HCEC 1CT (cell line): ENCODE data around the gene CHRNA4.

Experiments used
- DNase-seq: peaks from one replicate; pipeline ENCODE4 v3.0.0-alpha.2; 2017

CHRNA4 gene

DNA sequence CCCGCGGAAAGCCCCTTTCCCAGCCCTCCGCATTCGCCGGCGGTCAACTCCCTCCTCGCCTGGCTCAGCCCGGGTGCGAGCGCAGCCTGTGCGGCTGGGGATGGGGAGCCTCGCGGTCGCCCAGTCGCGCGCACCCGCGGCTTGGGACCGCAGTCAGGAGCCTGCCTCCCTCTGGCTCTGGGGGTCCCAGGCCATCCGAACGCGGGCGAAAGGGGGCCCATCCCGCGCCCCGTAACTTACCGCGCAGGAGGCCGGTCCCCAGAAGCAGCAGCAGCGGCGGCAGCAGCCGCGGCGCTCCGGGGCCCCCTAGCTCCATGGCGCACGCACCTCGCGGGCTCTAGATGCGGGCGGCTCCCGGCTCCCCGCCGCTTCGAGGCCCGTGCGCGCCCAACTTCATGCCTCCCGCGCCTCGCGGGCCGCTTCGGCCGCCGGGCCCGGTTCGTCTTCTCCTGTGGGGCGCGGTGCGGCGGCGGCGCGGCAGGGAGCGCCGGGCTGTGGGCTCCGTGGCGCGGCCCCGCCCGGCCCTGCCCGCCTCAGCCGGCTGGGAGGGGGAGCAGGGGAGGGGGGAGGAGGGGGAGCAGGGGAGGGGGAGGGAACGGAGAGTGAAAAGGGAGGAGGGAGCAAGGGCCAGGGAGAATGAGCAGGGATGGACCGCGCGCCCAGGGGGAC is at the start of gene CHRNA4:
TSS of gene CHRNA4 (minus strand) at position 500 of the 669 bp plus-strand sequence. CDS start at position 316, 184 bp downstream.
- no peak for DNase-seq

DNA sequence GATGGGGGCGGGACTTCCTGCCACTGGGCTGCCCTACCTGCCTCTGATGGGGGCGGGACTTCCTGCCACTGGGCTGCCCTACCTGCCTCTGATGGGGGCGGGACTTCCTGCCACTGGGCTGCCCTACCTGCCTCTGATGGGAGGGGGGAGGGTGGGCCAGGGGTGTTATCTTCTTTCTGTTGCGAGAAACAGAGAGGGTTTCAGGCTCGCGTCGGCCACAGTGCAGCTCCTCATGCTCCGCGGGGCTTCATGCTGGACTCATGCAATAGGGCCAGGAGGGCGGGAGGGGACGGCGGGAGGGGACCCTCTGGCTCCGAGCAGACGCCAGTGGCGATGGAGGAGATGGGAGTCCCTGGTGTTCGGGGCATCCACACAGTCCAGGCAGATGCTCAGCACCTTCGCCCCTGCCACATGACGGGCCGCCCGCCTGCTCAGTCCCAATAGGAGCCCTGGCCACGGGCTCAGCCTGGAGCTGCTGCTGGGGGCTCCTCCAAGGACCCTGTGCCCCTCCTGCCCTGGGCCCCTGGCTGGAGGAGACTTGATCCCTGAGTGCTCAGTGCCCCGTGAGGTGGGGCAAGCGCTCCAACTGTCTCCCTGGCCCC is 48.8 kb upstream of the CHRNA4 start:
- DNase-seq = no peak

DNA sequence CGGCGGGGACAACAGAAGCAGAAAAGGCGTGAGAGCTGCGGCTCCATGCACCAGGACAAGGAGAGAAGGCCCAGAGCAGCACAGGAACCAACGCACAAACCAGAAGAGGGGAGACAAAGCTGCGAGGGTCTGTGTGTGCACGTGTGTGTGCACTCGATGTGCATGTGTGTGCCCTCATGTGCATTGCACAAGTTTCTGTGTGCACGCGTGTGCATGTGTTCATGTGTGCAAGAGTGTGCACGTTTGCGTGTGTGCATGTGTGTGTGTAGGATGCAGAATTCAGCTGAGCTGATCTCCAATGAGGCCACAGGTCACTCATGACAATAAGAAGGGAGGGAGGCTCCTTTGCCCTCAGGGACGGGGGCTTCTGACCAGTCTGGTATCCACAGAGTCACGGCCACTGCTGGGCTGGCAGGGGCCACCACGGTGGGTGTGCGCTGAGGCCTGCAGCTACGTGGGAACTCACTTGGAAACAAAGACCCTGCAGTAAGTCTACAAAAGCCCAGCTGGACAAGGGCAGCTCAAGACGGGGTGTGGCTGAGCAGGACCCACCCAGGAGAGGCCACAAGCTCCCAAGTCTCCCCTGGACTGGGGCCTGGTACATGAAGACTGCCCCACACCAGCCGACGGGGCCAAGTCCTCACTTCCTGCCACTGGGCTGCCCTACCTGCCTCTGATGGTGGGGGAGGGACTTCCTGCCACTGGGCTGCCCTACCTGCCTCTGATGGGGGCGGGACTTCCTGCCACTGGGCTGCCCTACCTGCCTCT is 48.1 kb upstream of the CHRNA4 start:
- DNase-seq = no peak

DNA sequence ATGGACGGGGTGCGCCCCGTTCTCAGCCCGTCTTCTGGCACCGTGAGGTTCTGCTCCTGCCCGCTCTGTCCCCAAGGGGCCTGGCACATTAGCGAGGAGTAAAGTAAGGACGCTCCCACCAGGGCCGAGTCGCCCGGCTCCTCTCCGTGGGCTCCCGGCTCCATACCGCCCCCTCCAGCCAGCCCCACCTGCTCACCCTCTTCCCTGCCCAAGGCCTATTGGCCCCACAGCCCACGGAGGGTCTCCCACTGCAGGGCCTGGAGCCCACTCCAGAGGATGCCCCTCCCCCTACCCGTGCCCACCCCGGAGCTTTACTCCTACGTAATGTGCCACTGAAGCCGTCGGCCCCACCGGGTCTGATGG is 47.5 kb upstream of the CHRNA4 start:
- DNase-seq = no peak

DNA sequence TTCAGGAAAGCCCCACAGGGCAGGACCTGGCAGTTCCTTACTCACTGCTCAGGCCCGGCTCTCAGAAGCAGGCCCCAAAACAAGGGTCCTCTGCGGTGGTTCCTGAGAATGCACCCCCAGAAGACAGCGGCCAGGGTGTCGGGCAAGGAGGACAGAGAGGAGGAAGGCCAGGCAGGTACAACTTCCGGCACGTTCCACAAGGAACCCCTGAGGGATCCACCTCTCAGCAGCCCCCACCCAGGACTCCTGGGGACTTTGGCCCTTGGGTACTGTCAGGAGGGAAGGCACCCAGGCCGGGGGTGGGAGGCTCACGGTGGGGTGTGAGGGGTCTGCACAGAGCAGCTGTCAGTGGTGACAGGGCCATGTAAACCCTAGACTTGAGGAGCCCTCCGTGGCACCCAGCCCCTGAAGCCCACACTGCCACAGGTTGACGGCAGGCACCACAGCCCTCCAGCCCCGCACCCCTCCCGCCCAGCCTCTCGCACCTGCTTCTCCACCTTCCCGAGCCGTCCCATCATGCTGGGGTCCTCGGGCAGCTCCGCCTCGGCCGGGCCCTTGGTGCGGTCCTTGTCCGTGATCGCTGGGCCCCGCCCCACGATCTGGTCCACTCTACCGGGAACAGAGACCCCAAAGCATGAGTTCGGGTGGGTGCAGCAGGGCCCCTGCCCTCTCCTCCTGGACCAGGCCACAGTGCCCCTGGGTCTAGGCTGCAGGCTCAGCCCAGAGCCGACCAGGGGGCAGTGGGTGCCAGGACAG is 47.0 kb upstream of the CHRNA4 start:
- DNase-seq = no peak

DNA sequence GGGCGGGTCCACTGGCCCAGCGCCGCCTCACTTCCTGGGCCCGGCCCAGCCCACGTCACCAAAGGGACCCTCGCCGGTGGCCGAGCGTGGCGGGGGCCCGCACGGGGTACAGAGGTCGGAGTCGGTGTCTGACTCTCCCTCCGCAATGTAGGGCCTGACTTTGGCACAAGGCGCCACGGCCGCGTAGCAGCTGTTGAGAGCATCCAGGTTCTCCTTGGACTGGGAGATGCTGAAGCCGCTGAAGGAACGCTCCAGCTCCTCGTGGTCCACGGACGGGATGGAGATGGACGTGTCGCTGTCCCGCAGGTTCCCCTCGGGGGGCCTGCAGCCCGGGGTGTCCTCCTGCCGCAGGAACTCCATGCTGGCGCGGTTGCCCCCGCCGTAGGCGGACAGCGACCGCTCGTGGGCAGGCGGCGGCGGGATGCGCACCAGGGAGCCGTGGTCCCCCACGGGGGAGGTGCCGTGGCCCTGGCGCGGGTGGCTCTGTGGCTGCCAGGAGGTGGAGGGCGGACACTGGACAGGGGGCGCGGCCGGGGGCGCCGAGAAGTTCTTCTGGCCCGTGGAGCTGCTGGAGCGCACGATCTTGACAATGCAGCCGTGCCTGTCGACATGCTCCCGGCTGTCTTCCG is 45.6 kb upstream of the CHRNA4 start:
- DNase-seq = no peak

DNA sequence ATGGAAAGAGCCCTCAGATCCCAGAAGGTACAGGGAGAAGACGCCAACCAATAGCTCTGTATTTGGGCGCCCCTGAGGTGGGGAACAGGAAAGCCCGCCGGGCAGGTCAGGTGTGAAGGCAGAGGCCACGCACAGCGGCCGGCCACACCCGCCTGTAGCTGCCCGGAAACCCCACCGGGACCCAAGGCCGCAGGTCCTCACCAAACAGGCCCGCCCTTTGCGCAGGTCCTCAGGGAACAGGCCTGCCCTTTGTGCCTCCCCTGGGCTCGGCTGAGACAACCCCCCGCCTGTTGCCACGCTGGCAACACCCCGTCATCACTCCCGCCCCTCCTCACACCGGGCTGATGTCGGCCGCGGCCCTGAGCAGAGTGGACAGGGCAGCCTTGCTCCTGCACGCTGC is 44.9 kb upstream of the CHRNA4 start:
- DNase-seq = no peak

DNA sequence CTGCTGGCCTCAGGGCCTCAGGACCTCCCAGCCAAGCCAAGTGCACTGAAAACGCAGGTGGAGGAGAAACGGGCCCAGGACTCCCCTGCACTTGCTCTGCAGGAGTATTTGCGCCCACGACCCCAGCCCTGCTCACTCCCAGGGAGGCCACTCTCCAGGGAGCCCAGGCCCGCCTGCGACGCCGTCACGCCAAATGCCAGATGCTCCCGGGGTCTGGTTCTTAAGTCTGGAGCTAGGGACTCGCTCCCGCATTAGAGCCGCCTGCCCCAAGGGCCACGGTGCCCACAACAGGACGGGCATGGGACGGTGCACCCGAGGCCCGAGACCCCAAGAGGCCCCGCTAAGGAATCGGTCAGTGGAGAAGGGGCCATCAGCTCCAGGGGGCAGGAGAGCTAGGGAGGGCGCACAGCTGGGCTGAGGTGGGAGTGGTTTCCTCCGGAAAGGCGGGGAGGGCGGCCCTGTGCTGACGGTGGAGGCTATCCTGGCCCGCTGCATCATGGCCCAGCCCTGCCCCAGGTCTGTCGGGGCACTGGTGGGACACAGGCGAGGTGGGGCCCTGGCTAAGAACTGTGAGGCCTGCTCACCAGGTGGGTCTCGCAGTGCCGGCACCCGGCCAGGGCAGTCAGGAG is 44.1 kb upstream of the CHRNA4 start:
- DNase-seq = no peak

DNA sequence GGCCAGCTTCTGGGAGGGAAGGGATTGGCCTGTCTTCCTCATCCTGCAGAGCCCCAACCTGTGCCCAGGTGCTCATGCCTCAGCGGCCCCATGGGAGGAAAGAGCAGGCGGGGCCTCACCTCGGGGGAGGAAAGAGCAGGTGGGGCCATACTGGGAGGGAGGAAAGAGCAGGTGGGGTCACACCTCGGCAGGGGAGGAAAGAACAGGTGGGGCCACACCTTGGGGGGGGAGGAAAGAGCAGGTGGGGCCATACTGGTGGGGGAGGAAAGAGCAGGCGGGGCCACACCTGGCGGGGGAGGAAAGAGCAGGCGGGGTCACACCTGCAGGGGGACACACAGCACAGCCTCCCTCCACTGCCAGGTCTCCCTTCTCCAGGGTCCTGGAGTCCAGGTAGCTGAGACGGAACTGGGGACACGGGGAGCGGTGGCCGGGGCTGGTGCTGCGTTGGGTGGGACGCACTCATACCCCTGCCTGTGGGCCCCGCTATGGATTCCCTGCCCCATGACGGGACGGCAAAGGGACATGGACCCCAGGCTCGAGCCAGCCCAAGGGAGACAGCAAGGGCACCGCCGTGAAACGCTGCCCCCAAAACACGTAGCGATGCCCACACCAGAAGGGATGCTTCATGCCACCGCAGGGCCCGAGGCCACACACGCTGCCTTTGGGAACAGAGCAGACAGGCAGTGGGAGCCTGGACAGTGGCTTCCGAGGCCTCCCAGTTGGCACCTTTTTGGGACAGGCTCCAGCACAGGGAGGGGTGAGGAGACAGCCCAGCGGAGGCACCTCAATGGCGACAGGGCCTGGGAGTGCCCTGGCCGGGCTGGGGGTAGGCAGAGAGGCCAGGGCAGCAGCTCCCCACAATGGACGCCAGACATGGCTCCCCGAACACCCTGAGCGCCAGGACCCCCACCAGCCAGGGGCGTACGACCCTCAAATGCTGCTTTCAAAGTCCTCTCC is 43.3 kb upstream of the CHRNA4 start:
- no peak for DNase-seq

DNA sequence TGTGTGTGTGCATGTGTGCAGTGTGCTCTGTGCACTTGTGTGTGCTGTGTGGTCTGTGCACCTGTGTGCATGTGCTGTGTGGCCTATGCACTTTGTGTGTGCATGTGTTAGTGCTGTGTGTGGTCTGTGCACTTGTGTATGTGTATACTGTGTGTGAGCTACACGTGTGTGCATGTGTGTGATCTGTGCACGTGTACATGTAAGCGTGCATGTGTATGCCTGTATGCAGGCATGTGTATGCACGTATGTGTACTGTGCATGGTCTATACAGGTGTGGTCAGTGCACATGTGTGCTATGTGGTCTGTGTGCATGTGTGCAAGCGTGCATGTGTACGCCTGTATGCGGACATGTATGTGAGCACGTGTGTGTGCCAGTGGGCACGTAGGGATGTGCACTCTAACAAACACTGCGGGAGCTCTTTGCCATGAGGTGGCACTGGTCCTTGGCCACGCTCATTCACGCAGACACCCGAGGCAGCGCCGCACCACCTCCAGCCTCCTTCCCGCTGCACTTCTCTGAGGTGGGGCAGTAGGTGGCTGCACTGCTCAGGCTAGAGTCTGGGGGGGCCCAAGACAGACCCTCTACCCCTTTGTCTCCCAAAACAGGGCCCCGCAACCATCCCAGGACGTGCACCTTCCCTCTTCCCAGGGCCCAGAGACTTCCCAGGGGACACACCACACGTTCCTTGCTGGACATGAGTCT is 42.4 kb upstream of the CHRNA4 start:
- DNase-seq = no peak

DNA sequence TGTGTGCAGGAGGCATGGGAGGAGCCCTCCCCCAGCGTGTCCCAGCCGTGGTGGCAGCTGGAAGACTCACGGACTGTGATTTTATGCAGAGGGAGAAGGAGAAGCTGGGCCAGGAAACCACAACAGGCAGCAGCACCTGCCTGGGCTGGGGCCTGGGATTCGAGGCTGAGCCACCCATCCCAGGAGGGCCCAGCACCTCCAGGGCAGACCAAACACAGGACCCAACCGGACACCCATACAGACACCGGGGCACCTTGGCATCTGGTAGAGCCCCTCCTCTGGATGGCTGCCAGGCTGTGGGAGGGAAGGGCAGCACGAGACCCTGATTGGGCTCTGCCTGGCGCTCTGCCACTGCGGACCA is 41.7 kb upstream of the CHRNA4 start:
- DNase-seq = no peak

DNA sequence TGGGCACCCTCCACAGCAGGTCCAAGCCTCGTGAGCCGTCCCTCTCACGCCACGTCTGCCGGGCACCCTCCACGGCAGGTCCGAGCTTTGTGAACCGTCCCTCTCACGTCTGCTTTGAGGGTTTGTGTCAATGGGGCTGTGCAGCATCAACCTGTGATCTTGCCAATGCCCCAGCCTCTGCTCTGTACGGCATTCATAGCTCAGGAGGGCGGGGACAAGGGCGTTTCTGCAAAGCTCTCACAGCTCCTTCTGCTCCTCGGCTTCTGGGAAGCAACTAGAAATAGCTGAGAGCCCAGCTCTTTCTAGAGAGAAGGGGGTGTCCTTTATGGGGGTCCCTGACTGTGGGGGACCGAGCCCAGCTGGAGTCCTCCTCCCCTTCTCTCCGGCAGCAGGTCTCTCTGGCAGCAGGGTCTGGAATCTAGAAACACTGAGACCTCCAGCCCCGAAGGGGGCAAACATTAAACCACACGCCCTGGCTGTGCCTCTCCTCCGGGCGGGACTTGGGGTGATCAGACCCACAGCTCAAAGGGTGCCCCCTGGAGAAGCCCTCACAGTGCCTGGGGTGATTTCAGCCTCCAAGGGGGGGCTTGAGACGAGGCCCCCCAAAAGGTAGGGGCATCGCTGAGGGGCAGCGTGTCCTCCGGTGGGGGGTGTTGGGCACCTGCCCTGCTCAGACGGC is 41.2 kb upstream of the CHRNA4 start:
- no peak for DNase-seq

DNA sequence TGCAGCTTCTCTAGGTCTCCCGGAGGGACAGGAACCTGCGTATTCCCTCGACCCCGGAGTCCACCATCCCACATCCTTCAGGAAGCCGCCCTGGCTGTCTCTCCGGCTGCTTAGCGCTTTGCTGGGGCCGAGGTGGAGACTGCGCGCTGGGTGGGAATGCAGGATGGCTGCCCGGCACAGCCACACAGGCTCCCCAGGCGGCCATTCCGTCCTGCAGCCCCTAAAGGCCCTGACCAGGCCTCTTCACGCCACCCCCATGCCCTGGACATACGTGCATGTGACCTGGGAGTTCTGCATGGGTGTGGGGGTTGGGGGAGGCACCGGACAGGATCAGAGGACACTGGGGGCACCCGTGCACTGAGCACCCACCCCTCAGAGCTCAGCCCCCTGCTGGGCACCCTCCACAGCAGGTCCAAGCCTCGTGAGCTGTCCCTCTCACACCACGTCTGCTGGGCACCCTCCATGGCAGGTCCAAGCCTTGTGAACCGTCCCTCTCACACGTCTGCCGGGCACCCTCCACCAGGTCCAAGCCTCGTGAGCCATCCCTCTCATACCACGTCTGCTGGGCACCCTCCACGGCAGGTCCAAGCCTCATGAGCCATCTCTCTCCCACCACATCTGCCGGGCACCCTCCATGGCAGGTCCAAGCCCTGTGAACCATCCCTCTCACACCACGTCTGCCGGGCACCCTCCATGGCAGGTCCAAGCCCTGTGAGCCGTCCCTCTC is 40.4 kb upstream of the CHRNA4 start:
- no peak for DNase-seq

DNA sequence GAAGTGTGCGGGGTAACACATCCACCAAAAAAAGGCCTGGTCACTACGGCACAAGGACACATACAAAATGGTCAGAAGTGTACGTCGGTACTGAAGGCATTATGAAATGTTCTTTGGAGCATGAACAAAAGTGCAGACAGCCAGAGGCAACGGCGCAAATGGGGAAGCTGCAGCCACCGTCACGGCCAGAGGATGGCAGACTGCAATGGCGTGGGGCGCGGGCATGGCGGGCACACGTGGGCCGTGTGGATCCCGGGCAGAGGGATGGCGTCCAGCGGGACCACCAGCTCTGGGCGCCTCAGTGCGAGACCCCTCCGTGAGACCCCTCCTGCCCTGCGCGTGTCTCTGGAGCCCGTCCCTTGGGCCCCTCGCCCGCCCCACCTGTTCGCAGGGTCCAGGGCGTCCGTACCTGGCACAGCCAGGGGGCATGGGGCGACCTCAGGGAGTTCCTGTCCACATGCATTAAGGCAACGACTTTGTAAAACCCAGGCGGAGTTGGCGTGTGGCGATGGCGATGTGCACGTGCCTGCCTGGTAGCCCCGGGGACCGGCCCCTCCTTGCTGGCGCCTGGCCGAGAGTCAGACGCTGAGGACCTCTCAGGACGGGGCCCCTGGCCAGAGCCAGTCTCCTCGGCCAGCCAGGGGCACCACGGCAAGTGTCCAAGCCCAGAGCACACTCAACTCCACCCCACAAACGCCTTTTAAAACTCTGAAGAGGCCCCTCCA is 39.5 kb upstream of the CHRNA4 start:
- DNase-seq = no peak

DNA sequence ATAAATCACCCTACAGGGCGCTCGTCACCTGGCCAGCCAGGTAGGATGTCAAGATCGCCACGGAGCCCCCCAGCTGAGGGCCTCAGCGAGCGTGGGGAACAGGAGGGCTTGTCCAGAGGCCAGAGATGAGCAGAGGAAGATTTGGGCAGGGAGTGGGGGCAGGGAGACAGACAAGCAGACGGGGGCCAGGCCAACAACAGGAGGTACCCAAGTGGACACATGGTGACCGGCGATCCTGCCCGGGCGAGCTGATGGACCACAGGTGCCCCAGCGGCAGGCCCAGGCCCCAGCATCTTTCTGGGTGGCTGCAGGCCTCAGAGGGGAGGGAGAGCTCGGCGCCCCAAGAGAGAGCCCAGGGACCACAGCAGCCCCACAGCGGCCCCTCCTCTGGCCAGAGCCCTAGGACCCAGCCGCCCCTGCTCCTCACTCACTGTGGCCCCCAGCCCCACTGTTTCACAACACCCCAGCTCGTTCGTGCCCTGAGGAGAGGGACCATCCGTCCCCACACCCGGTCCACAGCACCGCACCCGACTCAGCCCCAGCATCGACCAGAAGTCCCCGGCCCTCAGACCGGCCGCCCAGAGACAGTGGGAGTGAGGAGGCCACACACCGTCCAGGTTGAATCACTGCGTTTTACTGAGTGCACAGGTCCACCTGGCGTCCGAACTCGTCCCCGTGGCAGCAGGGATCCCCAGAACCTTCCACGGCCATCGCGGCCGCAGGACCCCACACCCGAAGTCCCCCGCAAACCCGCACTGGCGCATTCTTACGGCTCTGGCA is 38.6 kb upstream of the CHRNA4 start:
- no peak for DNase-seq

DNA sequence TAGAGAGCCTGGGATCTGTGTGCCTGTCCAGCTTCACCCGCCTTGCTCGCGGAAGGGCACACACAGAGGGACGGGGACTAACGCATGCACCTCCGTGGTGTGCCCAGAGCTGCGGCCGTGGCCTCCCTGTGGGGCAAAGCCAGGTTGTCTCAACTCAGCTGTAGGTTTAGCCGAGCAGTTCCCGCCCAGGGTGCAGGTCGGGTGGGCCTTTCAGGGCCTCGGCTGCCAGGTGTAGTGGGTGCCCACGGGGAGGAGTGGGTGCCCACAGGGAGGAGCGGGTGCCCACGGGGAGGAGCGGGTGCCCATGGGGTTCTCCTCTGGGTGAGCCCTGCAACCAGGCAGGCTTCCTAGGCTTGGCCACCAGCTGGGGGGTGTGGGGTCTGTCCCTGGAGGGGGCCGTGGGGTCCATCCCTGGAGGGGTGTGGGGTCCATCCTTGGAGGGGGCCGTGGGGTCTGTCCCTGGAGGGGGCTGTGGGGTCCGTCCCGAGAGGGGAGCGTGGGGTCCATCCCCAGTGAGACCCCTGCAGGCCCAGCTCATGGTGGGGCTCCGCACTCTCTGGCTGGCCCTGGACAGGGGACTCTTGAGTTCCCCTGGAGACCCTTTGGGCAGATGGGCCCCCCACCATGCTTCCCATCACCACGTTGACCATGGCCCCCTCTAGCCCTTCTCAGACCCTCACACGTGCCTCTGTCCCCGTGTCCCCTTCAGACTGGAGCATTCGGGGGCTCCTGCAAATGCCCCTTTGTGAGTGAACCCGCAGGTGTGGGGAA is 37.8 kb upstream of the CHRNA4 start:
- no peak for DNase-seq

DNA sequence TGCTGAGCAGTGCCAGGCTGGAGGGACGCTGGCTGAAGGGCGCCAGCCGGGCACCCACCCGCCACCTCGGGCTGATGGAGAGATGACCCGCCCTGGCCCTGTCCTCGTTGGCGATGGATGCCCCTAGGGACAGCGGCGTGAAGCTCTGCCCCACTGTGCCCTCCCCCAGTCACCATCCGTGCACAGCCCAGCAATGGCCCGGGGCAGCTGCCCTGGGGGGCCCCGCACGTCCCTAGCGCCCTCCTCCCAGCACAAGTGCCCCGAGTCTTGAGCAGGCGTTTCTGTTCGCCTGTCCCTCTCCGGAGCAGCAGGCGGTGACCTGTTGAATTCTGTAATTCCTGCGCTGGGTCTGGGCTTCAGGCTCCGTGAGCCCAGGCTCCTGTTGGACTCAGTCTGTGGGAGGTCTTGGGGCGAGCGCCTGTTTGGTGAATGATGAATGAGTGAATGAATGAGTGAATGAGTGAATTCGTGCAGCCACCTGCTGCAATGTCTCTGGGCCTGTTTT is 36.8 kb upstream of the CHRNA4 start:
- DNase-seq = no peak
